HuH-7.5 (cell line): Measurements from ENCODE around the gene PLIN4.
"Not testable (repeated sequence)": the region's sequence is repeated elsewhere in the genome, so short reads cannot be mapped to it uniquely, and the experiment has no call there.

Experiments
- DNase-seq: peaks from one replicate; pipeline ENCODE4 v3.0.0; 2011; ENCODE audit warnings: low spot score

Gene PLIN4

GRCh38 chr19:4518345-4519171 lies at the start of gene PLIN4:
Gene PLIN4 (minus strand): TSS chr19:4518486. CDS start chr19:4518272, 214 bp downstream.
- DNase-seq, result no peak

GRCh38 chr19:4567584-4568071 lies 49.3 kb upstream of the PLIN4 start:
- peak; percentile 76 for DNase-seq

- no peak for DNase-seq
Observed at GRCh38 chr19:4566402-4567051, 48.2 kb upstream of the PLIN4 start.

DNA sequence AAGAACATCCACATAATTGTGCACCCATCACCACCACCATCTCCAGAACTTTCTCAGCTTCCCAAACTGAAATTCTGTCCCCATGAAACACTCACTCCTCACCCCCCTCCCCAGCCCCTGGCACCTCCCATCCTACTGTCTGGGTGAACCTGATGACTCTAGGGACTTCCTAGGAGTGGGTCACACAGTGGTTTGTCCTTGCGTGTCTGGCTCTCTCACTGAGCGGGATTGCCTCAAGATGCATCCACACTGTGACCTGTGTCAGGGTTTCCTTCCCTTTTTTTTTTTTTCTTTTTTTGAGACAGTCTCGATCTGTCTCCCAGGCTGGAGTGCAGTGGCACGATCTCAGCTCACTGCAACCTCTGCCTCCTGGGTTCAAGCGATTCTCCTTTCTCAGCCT lies 45.3 kb upstream of the PLIN4 start:
- not testable (repeated sequence) for DNase-seq

- DNase-seq, result not testable (repeated sequence)
Observed at GRCh38 chr19:4562085-4562484, 43.8 kb upstream of the PLIN4 start.

- no peak for DNase-seq
Observed at GRCh38 chr19:4559569-4559968, 41.3 kb upstream of the PLIN4 start, which contains the start of gene SEMA6B. Gene SEMA6B (minus strand): TSS chr19:4559684. CDS start chr19:4558457, 1,227 bp downstream.

- DNase-seq, result no peak
Observed at GRCh38 chr19:4557971-4558941, 40.0 kb upstream of the PLIN4 start.

- DNase-seq, result peak; percentile 66
Observed at GRCh38 chr19:4557144-4557970, 39.1 kb upstream of the PLIN4 start.

DNA sequence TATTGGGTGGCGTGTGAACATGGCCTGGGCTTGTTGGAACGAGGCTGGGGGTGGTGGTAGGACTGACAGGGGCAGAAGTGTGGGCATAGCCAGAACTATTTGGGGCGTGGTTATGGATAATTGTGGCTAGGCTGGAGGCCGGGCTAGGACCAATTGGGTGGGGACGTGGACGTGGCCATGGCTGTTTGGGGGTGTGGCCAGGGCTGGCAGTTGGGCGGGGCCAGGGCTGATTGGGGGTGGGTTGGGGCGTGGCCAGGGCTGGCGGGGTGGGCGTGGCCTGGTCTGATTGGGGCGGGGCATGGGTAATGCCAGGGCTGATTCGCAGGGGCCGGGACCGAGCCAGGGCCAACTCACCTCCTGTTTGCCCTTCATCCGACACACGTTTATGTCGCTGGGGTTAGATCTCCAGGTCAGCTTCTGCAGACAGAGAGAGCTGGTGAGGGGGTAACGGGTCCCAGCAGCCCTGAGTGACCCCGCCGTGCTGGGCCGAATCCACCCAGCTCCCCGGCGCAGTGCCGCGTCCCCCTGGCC lies 38.4 kb upstream of the PLIN4 start:
- DNase-seq, result no peak

- DNase-seq, result no peak
Observed at GRCh38 chr19:4555657-4556561, 37.6 kb upstream of the PLIN4 start.

DNA sequence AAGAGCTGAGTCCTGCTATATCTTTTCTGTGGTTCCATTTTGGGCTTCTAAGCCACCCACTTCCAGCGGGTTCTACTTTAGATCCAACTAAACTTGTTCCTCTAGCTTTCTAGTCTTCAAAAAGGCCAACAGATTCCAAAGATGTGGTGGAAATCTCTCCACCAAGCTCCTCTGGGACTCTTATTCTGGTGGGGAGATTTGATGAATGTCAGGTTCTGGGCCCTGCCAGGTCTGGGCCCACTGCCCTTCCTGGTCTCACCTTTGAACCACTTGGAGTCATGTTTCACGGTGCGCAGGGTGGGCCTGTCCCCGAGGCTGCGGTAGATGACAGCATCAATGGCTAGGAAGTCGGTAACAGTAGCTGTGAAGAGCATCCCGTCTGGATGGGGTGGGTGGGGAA lies 36.4 kb upstream of the PLIN4 start:
- no peak for DNase-seq

DNA sequence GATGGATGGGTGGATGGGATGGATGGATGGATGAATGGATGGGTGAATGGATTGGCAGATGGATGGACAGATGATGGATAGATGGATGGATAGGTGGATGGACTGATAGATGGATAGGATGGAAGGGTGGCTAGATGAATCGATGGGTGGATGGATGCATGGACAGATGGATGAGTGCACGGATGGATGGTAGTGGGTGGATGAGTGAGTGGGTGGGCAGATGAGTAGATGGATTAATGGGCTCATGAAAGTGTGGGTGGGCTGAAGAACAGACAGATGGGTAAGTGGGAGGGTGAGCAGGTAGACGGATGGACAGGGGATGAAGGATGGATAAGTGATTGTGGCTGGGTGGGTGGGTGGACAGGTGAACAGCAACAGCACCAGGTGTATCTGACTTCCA lies 35.5 kb upstream of the PLIN4 start:
- no peak for DNase-seq

DNA sequence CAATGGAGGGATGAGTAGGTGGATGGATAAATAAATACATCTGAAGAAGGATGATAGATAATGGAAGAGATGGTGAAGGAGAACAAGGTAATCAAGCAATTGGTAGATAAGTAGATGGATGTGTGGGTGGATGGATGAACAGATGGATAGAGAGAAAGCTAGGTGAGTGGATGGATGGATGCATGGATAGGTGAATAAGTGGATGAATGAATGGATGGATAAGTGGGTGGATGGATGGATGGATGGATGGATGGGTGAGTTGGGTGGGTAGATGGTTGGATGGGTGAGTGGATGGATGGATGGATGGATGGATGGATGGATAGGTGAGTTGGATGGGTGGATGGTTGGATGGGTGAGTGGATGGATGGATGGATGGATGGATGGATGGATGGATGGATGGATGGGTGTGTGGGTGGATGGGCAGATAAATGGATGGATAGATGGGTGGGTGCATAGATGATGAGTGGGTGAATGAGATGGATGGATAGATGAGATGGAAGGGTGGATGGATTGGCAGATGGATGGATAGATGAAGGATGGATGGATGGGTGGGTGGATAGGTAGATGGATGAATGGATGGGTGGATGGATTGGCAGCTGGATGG lies 34.9 kb upstream of the PLIN4 start:
- DNase-seq, result no peak

GRCh38 chr19:4552525-4552819 lies 34.2 kb upstream of the PLIN4 start:
- DNase-seq, result no peak

DNA sequence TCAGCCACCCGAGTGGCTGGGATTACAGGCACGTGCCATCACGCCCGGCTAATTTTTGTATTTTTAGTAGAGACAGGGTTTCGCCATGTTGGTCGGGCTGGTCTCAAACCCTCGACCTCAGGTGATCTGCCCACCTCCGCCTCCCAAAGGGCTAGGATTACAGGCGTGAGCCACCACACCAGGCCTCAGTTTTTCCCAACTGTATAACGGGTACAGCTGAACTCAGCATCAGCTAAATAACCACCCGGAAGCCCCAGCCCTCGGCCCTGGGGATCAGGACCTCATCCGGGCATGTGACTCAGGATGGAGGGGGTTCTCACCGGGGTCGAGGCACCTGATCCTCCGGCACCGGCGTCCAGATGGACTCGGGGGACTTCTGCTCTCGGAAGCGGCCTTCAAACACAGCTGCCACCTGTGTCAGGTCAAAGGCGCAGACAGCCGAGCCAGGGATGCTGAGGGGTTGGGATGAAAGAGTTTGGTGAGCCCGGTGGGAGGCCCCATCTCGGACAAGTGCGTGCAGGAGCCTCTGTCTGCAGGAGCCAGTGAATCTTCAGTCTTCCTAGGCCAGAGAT lies 32.3 kb upstream of the PLIN4 start:
- no peak for DNase-seq

DNA sequence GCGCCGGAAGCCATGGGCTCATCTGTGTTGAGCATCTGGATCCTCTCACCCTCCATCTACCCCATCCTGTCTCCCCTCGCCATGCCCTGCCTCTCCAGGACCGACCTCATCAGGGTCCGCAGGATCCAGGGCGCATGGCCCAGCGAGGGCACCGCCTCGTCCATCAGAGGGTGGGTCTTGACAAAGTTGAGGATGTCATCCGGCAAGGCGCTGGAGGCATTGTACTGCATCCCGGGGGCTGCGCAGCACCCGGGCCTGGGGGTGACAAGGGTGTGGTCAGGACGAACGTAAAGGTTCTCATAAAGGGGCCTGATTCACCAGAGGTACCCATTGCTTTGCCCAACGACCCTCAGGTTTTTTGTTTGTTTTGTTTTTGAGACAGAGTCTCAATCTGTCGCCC lies 31.7 kb upstream of the PLIN4 start:
- DNase-seq, result no peak

DNA sequence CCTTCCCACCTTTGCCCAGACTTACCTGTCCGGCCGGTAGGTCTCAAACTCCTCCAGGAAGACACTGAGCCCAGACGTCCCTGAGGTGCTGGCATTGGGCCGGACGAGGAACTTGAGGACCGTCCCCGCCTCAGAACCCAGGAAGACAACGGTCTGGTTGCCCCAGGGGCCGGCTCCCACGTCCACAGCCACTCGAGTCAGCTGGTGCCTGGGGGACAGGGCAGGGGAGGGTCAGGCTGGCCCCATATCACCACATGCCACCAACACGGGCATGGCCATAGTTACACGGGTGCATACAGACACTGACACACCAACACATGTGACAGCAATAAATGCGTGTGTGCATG lies 29.9 kb upstream of the PLIN4 start:
- DNase-seq, result no peak

DNA sequence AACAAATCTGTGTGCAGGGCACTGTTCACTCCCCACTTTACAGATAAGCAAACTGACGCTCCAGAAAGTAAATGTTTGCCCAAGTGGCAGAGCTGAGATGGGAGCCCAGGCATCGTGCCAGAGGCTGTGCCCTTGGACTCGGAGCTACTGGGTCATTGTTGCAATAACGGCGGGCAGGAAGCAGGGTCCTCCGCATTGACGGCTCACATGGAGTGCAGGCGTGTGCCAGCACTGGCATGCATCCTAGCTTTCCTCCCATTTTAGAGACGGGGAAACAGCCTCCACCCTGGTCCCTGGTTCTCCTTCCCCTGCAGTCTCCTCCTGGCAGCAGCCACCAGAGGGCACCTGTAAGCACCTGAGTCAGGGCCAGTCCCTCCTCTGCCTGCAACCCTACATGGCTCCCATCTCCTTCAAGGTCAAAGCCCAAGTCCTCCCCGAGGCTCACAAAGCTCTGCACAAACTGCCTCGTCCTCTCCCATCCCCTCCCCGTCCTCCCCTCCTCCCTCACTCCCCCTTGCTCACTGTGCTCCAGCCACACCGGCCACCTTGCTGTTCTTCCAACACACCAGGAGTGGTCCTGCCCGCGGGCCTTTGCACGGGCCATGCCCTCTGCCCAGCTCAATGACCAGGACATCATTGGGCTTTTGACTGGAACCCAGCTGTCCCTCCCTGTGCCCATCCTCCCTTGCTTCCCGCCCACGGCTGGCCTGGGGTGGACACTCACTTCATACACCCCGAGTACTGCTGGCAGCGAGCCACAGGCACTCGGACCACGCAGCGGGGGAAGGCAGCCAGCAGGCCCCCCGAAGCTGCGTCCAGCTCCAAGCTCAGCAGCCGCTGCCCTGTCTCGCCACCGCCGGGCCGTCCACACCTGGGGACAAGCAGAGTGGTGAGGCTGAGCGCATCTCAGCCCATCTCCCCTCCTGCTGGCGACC lies 29.3 kb upstream of the PLIN4 start:
- no peak for DNase-seq
